Stimulated activated CD8-positive, alpha-beta memory T cell treated with anti-CD3 and anti-CD28 coated beads, Interleukin-2, amount 100 ng/mL, for 48 hours (primary cell): ENCODE measurements around the gene DMTF1.
"Not testable (repeated sequence)": the region's sequence is repeated elsewhere in the genome, so short reads cannot be mapped to it uniquely, and the experiment has no call there.

Source experiments
- DNase-seq, 2 donors: peaks; one replicate each; pipeline ENCODE4 v3.0.0-alpha.2; 2020; ENCODE audit warnings: low read depth in 2 of 2

The DMTF1 gene

GRCh38 chr7:87193912-87194311 lies 41.7 kb downstream of the DMTF1 start:
- no peak for DNase-seq

GRCh38 chr7:87199241-87199640 lies 47.0 kb downstream of the DMTF1 start:
- no peak for DNase-seq

DNA sequence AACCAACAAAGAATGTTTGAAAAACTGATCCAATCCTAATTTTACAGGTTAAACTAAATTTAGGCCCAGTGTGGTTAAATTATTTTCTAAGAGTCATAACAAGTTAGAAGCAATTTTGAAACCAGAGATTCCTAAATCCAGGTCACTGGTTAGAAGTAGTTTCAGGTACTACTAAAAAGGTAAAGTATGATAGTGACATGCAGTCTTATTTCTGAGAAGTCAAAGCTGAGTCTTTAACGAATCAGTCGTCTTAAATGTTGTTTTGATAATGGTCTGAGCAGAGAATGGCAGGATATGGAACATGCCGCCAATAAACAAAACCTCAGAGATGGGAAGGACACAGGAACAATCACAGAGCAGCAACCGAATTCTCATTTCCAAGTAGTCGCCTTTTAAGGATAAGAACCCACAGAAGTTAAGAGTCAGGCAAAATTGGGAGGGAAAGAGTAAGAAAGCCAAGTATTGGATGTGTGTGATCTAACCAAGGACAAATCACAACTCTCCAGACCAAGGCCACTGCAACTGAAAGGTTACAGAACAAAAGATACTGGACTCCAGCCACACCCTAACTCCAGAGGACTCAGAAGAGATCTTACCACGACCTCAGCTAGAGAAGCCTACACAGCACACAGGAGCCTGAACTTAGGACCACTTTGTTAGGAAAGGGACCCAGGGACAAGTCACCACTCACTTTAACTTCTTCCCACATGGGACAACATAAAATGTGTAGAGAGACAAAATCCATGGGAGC lies 47.6 kb downstream of the DMTF1 start:
- DNase-seq, result no peak

DNA sequence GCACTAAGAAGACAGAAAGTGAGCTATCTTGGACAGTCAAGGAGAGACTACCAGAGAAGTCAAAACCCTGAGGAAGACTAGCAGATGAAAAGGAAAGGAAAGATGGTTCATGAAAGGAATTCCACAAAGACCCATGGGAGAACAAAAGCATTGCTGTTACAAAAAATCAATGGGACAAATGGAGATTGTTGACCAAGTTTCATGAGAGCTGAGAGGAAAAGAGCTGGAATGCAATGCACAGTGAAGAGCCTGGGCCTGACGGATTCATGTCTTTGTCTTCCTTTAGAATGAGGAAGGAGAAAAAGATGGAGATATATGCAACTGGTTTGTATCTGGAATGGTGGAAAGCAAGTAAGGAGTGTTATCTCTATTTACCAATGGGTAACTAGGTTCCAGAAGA lies 50.0 kb downstream of the DMTF1 start:
- no peak for DNase-seq

- no peak for DNase-seq
Observed at GRCh38 chr7:87202705-87203104, 50.5 kb downstream of the DMTF1 start.

GRCh38 chr7:87203929-87204328 lies 51.7 kb downstream of the DMTF1 start:
- DNase-seq, result not testable (repeated sequence)

GRCh38 chr7:87204933-87205332 lies 52.7 kb downstream of the DMTF1 start:
- DNase-seq, result no peak

GRCh38 chr7:87205701-87206100 lies 53.4 kb downstream of the DMTF1 start:
- not testable (repeated sequence) for DNase-seq

DNA sequence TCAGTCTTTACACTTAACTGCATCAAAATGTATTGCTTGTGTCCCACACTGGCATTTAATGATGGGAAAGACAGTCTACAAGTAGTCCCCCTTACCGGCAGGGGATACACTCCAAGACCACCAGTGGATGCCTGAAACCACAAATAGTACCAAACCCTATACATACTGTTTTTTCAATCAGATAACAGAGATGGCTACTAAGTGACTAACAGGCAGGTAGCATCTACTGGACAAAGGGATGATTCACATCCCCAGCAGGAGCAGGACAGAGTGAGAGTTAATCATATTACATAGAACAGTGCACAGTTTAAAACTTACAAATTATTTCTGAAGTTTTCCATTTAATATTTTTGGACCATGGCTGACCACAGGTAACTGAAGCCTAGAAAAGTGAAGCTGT lies 54.1 kb downstream of the DMTF1 start:
- DNase-seq, result no peak

DNA sequence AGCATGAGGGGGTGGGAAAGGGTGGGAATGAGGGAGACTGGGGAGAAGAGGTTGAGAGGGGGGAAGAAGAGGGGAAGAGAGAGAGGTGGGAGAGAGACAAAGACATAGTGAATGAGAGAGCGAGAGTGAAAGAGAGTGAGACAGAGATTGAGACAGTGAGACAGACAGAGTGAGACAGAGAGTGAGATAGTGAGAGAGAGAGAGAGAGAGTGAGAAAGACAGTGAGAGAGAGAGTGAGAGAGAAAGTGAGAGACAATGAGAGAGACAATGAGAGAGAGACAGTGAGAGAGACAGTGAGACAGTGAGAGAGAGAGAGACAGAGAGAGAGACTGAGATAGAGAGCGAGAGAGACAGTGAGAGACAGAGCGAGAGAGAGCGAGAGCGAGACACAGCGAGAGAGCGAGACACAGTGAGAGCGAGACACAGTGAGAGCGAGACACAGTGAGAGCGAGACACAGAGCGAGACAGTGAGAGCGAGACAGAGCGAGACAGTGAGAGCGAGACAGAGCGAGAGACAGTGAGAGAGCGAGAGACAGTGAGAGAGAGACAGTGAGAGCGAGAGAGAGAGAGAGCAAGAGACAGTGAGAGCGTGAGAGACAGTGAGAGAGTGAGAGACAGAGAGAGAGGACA lies 57.2 kb downstream of the DMTF1 start:
- no peak for DNase-seq

DNA sequence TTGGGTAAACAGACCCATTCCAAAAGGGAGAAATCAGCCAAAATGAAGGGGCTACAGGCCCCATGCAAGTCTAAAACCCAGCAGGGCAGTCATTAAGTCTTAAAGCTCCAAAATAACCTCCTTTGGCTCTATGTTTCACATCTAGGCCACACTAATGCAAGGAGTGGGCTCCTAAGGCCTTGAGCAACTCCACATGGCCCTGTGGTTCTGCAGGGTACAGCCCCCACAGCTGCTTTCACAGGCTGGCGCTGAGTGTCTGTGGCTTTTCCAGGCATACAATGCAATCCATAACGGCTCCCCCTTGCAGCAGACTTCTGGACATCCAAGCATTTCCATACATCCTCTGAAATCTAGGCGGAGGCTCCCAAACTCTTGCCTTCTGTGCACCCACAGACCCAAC lies 58.3 kb downstream of the DMTF1 start:
- no peak for DNase-seq

DNA sequence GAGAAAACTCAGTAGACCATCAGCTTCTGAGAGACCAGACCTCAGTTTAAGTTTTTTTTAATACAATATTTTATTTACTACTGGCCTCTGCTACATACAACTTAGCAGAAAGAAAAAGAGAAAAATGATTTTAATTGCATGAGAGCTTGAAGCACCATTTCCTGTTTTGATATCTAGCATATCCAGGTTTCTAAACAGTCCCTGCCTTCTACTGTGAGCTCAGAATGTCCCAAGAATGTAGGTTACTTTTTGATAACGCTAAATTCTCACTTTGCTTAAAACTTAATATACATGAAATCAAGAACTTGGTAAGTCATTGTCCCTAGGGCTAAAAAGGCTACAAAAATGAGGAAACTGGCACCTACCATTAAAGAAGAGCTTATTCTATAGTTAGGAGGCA lies 60.2 kb downstream of the DMTF1 start:
- no peak for DNase-seq

- DNase-seq, result no peak
Observed at GRCh38 chr7:87213252-87213651, 61.0 kb downstream of the DMTF1 start.

- DNase-seq, result no peak
Observed at GRCh38 chr7:87213811-87214210, 61.6 kb downstream of the DMTF1 start.

DNA sequence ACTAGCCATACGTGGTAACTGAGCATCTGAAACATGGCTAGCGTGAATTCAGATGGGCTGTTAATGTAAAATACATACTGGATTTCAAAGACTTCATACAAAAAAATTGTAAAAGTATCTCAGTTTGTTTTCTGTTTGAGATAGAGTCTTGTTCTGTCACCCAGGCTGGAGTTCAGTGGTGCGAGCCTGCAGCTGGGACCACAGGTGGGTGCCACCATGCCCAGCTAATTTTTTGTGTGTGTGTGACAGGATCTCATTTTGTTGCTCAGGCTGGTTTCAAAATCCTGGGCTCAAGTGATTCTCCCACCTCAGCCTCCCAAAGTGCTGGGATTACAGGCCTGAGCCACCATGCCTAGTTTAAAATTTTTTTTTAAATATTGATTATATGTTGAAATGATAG lies 62.8 kb downstream of the DMTF1 start:
- no peak for DNase-seq

- DNase-seq, result no peak
Observed at GRCh38 chr7:87216701-87217508, 64.7 kb downstream of the DMTF1 start.

DNA sequence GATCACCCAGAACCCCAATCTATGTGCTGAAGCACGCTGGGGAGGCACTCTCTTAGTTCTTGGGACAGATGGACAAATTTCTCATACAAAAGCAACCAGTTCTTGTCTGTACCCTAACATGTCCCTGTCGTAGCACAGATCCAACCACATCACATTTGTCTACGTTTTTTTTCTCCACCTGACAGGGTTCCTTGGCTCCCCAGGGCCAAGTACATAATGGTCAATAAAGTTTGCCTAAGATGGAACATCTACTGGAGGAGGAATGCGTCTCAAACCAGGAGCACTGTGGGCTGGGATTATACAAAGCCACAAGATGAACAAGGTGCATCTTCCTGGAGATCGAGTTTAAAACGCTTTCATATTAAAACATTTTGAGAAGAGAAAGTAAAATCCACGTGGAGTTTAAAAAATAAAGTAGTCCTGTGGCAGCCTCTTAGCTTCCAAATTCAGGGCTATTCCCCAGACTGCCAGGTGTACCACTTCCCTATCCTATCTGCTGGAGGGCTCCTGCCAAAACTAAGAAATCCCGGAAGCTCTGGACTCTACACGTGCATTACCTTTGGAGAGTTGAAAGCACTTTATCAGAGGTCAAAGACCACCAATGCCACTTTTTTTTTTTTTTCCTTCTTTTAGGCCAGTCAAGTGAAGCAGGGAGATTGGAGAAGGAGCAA lies 65.9 kb downstream of the DMTF1 start:
- no peak for DNase-seq

DNA sequence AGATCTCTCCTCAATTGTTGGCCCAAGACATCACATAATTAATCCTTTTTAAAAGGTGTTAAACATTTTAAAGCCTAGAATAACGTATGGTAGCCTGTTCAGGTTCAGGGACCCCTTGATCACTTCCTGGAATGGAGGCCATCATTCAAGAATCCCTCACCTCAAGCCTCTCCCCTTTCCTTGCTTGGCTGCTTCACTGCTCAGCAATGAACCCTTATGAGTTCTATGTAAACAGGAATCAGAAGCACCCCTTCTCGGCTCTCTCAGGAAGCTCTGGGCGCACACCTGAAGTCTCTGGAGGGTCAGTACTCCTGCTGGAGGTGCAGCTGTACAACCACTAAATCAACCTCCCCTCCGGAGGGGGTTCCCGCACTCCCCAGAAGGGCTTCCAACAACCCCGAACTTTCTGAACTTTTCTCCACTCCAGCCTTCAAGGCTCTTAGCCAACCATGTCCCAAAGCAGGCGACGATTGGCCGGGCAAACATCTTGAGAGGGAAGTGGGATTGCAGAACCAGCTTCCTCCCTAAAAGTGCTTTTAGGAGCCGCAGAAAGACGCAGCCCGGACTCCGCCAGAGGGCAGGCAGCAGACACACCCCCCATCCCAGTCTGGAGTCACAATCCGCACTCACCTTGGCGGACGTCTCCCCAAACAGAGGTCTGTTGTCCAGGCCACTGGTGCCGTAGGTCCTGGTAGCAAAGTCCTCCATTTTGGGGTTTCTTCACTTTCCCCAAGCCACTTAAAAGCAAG lies 66.7 kb downstream of the DMTF1 start:
- DNase-seq, result peak in 1 of 2 donors; percentile 13

- DNase-seq, result peak; percentile 70 to 72
Observed at GRCh38 chr7:87219545-87220025, 67.3 kb downstream of the DMTF1 start, which contains the start of gene TMEM243. Gene TMEM243 (minus strand): TSS chr7:87219732. CDS start chr7:87219503, 229 bp downstream.

DNA sequence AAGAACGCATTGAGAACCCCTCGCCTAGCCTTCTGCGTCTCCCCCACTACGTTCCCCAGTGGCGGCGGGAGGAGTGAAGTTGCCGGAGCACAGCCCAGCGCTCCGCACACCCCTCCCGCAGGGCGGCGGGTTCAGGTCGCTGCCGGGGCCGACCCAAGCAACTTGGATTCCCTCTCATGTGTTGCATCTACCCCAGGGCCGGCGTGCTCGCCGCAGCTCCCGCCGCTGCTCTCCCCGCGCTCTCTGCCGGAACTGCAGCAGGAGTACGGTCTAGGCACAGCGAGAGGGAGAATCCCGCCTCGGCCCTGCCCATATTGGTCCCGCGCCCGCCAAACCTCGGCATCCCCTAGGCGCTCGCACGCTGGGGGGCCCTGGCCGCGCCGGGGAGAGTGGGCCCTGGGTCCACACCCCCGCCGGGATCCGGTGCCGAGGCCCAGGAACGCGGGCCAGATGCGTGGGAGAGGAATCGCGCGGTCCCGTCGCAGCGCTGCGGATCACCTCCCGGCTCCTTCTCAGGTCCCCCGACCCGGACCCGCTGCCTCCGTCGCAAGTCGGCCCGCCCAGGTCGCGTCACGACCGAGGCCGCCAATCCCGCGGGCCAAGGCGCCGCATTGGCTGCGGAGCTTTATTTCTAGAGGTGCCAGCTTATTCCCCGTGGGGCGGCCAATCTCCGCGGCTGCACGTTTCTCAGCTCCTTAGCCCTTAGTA lies 67.9 kb downstream of the DMTF1 start:
- peak; percentile 73 to 77 for DNase-seq
